Inflammatory macrophage treated with lipopolysaccharide for 1 hour (primary cell): ENCODE measurements around the gene CAMSAP1.

ENCODE experiments used
- DNase-seq, 2 donors: peaks; one replicate each; pipeline ENCODE4 v3.0.0-alpha.2; 2020 to 2022

Gene CAMSAP1

DNA sequence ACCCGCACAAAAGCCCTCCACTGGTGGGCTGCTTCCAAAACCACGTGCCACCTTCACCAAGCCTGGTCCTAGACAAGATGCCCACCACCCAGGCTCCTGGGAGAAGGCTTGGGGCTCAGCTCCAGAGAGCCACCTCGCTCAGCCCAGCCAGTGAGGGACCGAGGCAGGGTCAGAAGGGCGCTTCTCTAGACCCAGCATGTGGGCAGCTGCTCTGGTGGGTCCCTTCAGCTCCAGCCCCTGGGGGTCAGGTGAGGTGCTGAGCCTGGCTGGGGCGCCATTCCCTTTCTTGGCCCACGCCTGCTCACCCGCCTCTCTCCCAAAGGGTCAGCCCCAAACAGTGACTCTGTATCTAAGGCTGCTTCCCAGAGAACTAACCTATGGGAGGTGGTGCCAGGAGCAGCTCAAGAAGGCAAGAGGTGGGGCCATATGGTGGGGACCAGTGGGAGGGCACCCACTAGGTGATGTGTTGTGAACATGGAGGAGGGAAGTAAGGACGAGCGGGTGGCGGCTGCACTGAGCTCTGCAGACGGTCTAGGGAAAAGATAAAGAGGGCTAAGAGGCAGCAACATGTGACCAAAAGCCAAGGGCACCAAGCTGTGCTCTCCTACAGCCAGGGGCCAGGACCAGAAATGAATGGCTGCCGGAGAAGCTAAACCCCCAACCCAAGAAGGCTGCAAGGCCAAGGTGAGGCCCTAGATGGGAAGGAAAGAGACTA is 79.3 kb downstream of the CAMSAP1 start:
- no peak for DNase-seq

DNA sequence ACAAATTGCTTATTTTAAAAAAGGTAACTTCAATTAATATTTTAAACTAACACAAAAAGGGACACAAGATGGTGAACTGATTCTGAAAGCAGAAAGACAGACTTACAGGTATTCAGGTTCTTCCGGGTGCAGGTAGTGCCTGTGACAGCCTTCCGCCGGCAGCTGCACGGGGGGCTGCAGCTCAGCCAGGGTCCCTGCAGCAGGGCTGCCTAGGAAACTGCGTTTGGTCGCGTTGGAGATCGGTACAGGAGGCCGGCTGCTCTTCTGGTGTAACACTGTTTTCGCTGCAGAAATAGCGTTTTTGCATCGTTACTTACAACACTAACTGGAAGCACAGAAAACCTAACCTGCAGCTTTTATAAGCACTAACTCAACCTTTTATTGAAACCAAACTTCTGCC is 80.0 kb downstream of the CAMSAP1 start:
- no peak for DNase-seq

DNA sequence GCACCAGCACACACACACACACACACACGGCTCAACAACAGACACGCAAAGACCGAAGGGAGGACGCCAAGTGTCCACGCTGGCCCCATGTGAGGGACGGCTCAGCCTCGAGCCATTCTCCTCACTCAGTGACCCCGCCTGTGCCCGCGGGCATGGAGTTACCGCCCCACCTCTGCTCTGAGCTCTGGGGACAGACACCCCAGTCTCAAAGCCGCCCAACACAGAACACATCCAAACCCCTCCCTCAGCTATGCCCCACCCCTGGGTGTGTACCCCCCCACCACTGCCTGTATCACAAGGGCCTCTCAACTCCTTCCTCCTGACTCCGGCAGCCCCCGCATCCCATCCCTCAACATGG is 81.2 kb downstream of the CAMSAP1 start:
- DNase-seq = no peak

DNA sequence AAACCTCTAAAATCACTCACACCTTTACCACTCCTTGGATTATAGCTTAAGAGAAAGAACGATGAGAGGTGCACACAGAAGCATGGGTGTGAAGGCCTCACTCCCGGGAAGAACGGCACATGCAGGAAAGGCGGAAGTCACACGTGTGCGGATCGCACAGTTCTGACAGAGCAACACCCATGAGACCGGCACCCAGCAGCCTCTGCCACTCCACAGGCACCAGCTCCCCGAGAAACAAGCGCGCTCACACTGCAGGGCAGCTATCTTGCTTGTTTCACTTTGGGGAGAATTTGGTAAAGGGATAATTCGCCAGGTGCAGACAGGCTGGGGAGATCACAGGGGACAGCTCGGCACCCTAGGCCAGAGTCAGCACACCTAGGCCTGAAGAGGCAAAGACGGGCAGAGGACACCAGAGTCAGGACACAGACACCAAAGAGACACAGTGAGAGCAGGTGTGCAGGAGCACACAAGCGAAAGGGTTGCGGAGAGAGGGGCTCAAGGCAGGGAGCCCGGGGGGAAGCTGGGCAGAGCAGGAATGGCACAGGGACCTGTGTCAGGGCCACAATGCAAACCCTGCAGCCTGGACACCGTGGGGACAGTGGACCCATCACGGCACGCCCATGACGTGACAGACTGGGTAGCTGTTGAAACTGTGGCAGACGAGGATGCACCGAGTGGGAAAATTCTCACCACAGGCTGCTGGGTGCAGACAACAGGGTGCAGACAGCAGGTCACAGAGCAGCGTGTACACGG is 81.7 kb downstream of the CAMSAP1 start:
- no peak for DNase-seq

DNA sequence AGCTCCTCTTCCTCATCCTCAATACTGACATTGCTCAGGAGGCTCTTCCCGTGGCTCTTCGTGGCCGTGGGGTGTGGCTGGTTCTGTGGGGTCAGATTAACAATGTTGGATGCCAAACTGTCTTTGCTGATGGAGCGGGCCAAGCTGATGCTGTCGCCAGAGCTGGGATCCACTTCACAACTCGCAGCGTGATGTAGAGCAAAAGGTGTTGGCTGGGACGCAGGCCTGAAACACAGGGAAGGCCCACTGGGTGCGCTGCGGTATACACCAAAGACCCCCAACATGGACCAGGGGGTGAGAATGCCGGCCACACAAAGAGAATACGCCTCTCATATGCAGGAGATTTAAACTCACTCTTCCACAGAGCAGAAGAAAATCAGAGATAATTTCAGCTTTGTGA is 84.3 kb downstream of the CAMSAP1 start:
- DNase-seq = no peak

DNA sequence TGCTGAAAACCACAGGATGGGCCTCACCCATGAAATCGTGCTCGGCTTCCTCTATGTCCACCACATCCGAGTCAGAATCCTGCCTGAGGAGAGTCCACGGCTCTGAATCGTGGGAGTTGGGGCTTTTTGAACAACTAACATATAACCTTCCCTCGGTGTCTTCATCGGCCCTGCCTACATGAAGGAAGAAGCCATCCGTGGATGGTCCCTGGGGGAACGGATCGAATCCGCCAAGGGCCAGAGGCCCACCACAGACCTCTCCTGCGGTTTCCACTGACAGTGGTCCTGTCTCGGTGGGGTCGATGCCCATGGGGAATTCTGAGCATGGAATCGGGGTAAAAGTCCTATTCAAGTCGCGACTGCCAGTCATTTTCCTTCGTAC is 85.0 kb downstream of the CAMSAP1 start:
- no peak for DNase-seq

DNA sequence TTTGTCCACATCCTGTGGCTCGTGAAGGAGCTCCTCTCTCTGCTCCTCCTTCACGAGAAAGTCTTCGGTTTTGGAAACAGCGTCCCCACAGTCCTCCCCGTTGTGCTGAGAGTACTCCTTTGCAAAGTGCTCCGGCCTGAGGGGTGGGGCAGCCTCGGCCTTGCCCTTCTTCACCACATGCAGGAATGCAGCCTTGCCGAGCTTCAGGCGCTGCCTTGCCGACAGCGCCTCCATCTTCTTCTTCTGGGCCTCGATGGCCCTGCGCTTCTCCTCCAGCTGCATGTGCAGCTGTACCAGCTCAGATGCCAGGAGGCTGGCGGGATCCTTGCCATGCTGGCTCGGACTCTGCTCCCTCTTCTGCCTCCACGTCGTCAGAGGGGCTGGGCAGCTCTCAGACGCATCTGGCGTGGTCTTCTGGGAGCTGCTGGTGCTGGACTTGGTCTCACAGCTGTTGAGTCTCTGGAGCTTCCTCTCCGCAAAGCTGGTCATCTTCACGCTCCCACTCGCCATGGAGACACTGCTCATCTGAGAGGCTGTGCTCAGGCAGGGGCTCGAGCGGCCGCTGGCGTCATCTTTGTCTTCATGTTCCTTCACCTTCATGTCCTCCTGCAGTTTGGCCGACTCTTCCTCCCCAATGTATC is 85.5 kb downstream of the CAMSAP1 start:
- no peak for DNase-seq

DNA sequence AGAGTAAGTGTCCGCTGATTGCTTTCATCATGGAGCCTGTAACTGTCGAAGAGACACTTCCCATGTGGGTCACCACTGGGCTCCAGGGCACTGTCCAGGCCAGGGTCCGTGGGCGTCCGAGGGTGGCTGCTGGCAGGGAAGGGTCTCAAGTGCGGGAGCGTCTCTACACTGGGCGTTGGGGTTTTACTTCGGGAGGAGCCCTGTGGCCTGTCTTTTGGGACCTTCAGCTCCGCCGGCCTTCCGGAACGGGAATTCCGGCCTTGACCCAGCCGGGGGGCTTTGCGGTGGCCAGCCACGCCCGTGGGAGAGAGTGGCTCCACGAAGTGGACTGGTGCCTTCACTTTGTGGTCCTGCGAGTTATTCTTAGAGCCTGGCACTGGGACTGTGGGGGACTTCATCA is 86.2 kb downstream of the CAMSAP1 start:
- no peak for DNase-seq

DNA sequence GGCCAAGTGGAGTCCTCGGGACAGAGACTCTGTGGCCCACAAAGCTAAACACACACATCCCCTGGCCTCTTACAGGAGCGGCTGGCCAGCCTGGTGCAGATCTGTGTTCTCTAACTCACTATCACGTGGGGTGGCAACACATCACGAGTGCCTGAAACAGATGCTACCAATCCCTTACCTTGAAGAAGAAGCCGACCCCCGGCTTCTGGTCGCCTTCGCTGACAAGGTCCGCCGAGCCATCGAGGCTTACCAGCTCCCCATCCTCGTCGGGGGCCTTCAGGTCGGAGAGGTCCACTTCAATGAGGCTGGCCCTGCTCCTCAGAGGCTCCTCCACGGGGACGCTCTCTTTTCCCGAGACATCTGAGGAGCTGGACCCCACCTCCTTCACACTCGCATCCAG is 86.7 kb downstream of the CAMSAP1 start:
- DNase-seq = no peak

DNA sequence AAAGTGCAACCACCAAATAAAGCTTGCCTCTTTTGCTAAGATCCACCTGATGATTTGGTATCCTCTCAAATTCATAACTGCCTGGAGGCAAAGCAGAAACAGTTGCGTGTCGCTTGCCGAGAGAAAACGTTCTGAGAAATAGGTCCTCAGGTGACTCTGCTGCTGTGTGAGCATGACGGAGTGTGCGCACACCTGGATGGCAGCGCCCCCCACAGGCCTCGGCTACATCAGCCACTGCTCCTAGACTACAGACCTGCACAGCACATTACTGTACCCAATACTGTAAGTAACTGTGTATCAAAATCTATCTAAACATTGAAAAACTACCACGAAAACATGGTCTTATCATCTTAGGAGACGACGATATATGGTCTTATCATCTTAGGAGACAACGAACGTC is 87.4 kb downstream of the CAMSAP1 start:
- DNase-seq = no peak

DNA sequence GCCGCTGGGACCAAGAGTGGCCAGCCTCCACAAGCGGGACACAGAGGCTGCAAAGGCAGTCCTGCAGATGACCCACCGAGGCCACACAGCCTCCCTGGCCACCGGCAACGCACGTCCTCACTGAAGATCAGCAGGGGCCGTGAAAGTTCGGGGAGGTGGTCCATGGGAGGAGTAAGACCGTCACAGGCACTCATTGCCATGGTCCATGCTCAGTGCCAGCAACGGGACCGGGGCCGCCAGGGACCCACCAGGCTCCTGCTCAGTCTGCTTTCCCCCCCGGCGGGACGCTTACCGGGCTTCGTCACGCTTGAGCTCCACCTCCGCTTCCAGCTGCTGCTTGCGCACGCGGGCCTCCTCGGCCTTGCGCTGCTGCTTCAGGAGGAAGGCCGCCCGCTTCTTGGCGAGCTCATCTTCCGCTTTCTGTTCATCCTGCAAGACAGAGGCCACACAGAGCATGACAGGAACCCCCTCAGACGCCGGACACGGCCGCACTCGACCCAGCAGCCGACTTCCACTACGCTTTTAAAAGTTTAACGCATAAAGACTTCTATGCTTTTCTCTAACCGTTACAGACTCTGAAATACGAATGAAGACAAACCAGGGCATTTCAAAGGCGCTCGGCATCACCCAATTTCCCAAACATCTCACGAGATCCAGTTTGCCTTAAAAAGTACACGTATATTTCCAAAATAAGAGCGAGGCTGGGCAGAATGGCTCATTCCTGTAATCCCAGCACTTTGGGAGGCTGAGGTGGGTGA is 88.4 kb downstream of the CAMSAP1 start:
- DNase-seq = no peak

DNA sequence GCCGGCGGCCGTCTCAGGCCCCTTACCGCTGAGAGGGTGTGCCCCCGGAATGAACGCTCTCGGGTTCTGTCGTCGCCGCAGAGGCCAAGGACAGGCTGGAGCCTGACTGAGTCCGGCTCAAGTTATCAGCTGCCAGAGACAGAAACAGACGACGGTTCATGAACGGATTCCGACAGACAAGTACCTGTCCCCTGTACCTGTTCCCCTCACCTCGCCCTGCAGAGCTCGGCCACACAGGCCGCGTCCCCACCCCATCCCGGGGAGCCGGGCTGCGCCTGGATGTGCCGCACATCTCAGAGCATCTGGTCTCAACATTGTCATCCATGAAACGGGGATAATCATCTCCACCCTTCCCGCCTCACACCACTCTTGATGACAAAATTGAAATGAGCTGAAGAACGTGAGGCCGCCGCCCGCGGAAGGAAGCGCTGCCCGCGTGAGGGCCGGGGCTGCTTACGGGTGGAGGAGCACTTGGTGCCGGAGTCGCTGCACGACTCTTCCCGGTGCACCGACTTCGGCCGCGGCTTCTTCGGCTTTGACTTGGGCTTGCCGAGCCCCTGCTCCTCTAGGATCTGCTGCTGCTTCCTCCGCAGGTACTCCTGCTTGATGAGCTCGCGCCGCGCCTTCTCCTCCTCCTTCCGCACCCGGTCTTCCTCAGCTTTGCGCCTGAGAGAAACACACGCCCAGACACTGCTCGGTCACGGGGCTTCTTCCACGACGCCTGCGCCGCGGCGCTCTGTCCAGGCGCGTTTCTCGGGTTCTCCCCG is 89.2 kb downstream of the CAMSAP1 start:
- DNase-seq = no peak

DNA sequence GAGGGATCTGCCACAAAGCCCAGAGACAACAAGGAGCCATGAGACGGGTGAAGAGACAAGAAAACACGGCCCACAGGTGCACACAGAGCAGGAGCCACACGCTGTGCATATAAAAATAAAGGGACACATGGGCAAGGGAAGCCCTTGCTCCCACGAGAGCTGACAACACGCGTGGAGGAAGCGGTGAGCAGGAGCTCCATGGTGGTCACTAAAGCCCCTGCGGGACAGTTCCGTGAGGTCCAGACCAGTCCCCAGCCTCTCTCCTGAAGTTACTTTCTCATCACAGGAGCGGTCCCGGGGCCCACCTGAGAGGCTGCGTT is 90.7 kb downstream of the CAMSAP1 start:
- DNase-seq = no peak

DNA sequence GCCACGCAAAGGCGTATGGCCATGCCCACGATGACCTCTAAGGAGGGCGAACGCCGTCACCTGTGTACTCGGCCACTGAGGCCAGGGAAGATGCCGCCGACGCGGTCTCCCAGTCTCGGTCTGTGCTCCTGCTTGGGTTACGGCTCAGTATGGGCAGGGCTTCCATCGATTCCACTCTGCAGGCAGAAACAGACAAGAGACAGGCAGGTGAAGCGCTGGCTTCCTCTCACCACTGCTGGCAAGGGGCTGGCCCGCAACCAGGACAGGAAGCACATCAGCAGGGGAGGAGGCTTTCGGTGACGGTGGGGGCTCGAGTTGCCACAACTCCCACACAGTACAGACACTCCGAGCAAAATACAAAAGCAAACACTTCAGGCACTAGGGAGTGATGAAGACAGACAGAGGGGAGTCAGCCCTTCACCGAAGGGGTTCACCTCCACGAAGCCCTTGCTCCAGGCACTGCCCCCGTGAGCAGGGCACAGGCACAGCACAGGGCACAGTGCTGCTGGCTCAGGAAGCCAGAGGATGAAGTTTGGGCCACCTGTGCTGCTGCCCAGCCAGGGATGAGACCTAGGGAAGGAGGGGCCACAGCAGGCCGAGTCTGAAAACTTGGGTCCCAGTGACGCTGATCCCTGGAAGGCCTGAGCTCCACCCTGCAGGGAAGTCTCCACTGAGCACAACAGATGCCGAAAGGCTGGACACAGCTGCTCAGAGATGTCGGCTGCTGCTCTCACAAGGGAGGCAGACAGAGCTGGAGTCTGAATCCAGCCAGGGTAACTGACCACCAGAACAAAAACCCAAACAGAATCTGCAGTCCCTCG is 91.3 kb downstream of the CAMSAP1 start:
- DNase-seq = no peak

DNA sequence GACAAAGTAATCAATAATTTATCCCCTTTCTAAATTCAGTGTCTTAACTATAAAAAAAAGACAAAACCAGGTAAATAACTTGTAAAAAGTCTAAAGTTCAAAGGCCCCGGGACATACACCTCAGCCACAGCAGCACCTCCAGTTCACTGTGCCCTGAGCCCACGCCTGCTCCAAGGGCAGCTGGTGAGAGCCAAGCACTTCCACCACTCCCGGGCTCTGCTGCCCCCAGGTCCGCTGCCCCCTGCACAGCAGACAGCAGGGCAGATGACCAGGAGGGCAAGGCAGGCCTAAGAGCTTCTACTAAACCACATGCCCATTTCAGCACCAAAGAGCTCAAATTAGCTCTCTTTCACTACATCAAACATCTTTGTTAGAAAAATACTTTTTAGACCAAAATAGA is 91.9 kb downstream of the CAMSAP1 start:
- no peak for DNase-seq

DNA sequence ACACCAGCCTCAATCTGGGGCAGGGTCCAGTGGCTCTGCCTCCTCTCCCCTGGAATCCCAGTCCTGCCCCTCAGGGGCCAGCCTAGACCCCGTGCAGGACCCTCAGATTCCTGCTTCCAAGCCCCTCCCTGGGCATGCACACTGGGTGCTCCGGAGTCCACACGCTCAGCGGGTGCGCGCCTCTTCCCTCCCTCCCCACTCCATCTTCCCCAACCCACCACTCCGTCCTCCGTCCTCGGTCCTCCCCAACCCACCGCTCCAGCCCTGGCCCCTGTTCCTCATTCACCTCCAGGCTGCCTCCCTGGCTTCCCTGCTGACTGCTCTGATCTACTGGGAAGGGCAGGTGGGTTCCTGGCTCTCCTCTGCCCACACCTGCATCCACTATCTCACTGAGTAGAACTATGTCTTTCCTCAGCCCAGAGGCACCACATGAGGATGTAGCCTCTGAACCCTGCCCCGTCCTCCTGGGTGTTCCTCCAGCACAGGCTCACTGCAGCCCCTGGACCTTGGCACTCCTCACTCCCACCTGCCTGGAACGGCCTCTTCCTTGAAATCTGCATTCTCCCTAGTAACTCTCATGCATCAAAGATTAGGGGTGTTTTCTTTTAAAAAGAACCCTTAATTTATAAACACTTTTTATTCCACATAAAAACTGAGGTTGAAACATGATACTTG is 92.8 kb downstream of the CAMSAP1 start:
- no peak for DNase-seq

DNA sequence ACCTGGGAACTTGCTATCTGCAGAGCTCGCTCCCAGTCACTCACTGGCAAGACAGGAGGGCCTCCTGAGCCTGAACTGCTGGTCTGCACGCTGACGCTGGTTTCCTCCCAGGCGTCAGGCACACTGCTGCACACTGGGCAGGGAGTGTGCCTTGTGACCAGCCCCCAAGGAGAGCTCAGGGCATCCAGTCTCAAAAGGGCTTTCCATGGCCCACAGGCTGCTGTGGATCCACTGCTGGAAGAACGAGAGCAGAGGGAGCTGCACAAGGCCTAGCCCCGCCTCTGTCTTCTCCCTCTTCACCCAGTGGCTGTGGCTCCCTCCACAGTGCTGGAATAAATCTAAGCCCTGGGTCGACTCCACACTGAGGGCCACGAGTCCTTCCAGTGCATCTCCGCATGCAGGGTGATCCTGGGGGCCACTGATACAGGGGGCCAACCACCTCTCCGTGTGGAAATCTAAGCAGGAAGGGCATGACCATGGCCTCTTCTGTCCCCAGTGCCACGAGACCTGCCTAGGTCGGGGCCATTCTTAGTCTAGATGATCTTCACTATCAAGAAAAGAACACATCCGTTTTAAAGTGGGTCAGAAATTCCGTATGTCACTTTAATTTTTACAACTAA is 93.6 kb downstream of the CAMSAP1 start:
- DNase-seq = no peak

DNA sequence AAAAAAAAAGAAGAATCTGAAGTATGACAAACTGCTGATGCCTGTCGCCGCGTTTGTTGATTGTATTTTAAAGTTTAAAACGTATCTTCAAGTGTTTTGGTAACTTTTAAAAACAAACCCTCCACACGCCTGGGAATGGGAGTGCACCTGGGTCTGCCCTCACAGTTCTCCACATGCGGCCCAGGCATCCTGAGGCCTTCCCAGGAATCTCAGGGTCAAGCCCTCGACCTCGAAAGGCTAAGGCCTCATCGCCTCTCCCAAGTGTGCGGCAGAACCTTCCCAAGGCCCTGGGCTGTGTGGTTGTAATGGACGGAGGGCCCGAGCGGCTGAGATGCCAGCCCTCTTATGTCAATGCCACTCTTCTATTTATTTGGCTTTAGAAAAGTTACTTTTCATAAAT is 94.4 kb downstream of the CAMSAP1 start:
- no peak for DNase-seq

DNA sequence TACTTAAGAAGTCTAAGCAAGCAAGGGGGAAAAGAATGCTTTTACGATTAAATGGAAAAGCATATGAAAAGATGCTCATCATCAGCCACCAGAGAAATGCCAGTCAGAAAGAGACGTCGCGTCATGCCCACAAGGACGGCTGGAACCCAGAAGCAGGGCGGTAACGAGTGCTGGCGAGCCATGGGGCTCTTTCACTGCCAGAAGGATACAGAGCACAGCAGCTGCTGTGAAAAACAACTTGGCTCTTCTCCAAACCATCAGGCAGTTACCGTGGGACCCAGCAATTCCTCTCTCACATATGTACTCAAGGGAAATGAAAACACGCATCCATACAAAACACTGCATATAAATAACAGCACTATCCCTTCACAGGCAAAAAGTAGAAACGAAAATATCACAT is 95.5 kb downstream of the CAMSAP1 start:
- DNase-seq = no peak

DNA sequence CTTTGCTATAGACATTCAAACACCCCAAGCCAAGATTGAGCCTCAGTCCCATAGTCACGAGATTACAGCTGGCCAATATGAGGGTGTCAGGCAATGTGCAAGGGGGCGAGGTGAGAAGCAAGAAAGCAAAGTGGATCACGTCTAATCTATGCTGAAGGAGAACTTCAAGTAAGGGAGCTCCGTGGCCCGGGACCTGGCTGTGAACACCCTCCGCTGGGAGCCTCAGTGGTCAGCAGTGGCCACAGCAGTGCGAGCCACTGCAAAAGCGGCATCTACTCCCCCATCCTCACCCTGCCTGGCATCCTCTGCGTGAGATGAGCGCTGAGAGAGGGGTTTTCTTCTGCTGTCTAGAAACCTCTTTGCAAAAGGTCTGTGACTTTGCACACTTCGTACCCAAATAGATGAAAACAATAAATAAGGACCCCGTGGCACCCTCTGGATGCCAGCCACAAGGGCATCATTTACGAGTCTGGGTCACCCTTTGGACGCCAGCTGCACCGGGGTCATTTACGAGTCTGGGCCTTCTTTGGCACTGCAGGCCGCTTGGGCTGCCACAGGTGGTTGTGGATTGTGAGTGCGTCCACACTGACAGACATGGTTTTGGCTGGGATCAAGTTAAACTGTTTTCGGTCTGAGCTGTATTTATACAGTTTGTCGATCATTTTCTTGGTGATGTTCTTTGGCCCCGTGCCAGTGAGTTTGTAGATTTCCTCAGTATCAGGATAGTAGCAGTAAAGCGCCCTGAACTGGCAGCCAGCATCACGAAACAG is 96.4 kb downstream of the CAMSAP1 start:
- no peak for DNase-seq
